ENCODE measurements around the gene PRKCD.
"Not testable (repeated sequence)": the region's sequence is repeated elsewhere in the genome, so short reads cannot be mapped to it uniquely, and the experiment has no call there.

PRKCD gene

GRCh38 chr3:53147151-53147902, 13.7 kb upstream of the PRKCD start:
- H3K4me3 ChIP-seq (ENCODE audit: low read depth in 1 of 5, low read length in 5 of 5): no peak overlapping the region
- peak overlapping the region in 3 of 5 donors; percentile 21 to 28 (median 25) for H3K9ac ChIP-seq (ENCODE audit: low read length in 5 of 5)
- no peak overlapping the region for H3K27ac ChIP-seq (ENCODE audit: low read depth, low read length)
- H3K36me3 ChIP-seq (ENCODE audit: control insufficient read depth in 5 of 5, insufficient read depth in 5 of 5, low read length in 5 of 5): no peaks in the 10 kb centered on the region
- H3K4me1 ChIP-seq (ENCODE audit: control insufficient read depth in 5 of 5, insufficient read depth in 5 of 5, low read length in 5 of 5): peaks cover 2 to 53% (median 39%) of the 10 kb centered on the region in 5 donors
- H3K9me3 ChIP-seq (ENCODE audit: control insufficient read depth in 5 of 5, low read length in 5 of 5): no peaks in the 10 kb centered on the region
- no peaks in the 10 kb centered on the region for H3K27me3 ChIP-seq (ENCODE audit: control insufficient read depth in 5 of 5, insufficient read depth in 4 of 5, low read length in 5 of 5)

DNA sequence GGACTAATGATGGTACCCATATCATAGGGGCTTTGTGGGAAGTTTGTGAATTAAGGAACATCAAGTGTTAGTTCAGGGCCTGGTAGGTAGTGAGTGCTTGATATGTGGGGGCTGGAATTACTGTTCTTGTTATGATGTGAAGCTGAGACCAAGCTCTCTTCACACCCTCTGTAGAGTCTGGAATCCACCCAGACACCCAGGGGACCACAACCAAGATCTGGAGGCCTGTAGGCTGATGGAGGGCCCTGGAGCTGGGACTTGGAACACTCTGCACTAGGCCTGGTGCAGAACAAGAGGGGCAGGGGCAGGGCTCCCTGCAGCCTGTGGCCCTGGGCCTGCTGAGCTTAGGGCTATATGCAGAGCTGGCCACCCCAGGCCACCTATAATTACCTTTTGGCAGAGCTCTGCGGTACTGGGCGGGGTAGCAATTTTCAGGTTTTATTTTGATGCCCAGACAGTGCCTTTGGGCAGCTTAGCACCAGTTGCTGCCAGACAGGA, 13.1 kb upstream of the PRKCD start:
- H3K27me3 ChIP-seq (ENCODE audit: control insufficient read depth in 5 of 5, insufficient read depth in 4 of 5, low read length in 5 of 5): no peaks in the 10 kb centered on the region
- H3K9ac ChIP-seq (ENCODE audit: low read length in 5 of 5): no peak overlapping the region
- no peaks in the 10 kb centered on the region for H3K9me3 ChIP-seq (ENCODE audit: control insufficient read depth in 5 of 5, low read length in 5 of 5)
- no peak overlapping the region for H3K4me3 ChIP-seq (ENCODE audit: low read depth in 1 of 5, low read length in 5 of 5)
- no peak overlapping the region for H3K27ac ChIP-seq (ENCODE audit: low read depth, low read length)
- H3K36me3 ChIP-seq (ENCODE audit: control insufficient read depth in 5 of 5, insufficient read depth in 5 of 5, low read length in 5 of 5): no peaks in the 10 kb centered on the region
- peaks cover 2 to 56% (median 42%) of the 10 kb centered on the region in 5 donors for H3K4me1 ChIP-seq (ENCODE audit: control insufficient read depth in 5 of 5, insufficient read depth in 5 of 5, low read length in 5 of 5)

- Histone ChIP-seq H3K27ac (ENCODE audit: low read depth, low read length) (no peak overlapping the region), H3K4me1 (ENCODE audit: control insufficient read depth in 5 of 5, insufficient read depth in 5 of 5, low read length in 5 of 5) (peaks cover 5 to 68% (median 54%) of the 10 kb centered on the region in 5 donors), H3K36me3 (ENCODE audit: control insufficient read depth in 5 of 5, insufficient read depth in 5 of 5, low read length in 5 of 5) (no peaks in the 10 kb centered on the region), H3K27me3 (ENCODE audit: control insufficient read depth in 5 of 5, insufficient read depth in 4 of 5, low read length in 5 of 5) (no peaks in the 10 kb centered on the region), H3K4me3 (ENCODE audit: low read depth in 1 of 5, low read length in 5 of 5) (no peak overlapping the region), H3K9ac (ENCODE audit: low read length in 5 of 5) (no peak overlapping the region), H3K9me3 (ENCODE audit: control insufficient read depth in 5 of 5, low read length in 5 of 5) (no peaks in the 10 kb centered on the region)
These were observed 11.9 kb upstream of the PRKCD start for GRCh38 chr3:53149006-53149690.

- Histone ChIP-seq H3K4me1 (ENCODE audit: control insufficient read depth in 5 of 5, insufficient read depth in 5 of 5, low read length in 5 of 5) (peaks cover 5 to 73% (median 60%) of the 10 kb centered on the region in 5 donors), H3K9me3 (ENCODE audit: control insufficient read depth in 5 of 5, low read length in 5 of 5) (no peaks in the 10 kb centered on the region)
These were observed 11.3 kb upstream of the PRKCD start for GRCh38 chr3:53149699-53150098.

GRCh38 chr3:53150247-53151085, 10.5 kb upstream of the PRKCD start:
- Histone ChIP-seq H3K36me3 (ENCODE audit: control insufficient read depth in 5 of 5, insufficient read depth in 5 of 5, low read length in 5 of 5) (no peaks in the 10 kb centered on the region), H3K4me3 (ENCODE audit: low read depth in 1 of 5, low read length in 5 of 5) (no peak overlapping the region), H3K27me3 (ENCODE audit: control insufficient read depth in 5 of 5, insufficient read depth in 4 of 5, low read length in 5 of 5) (no peaks in the 10 kb centered on the region), H3K9ac (ENCODE audit: low read length in 5 of 5) (no peak overlapping the region), H3K27ac (ENCODE audit: low read depth, low read length) (peak overlapping the region; percentile 55), H3K4me1 (ENCODE audit: control insufficient read depth in 5 of 5, insufficient read depth in 5 of 5, low read length in 5 of 5) (peaks cover 5 to 81% (median 67%) of the 10 kb centered on the region in 5 donors), H3K9me3 (ENCODE audit: control insufficient read depth in 5 of 5, low read length in 5 of 5) (no peaks in the 10 kb centered on the region)

More at GRCh38 chr3:53149699-53150098, 11.3 kb upstream of the PRKCD start:
- Histone ChIP-seq H3K27ac (ENCODE audit: low read depth, low read length) (peak overlapping the region; percentile 55), H3K9ac (ENCODE audit: low read length in 5 of 5) (no peak overlapping the region), H3K4me3 (ENCODE audit: low read depth in 1 of 5, low read length in 5 of 5) (no peak overlapping the region), H3K27me3 (ENCODE audit: control insufficient read depth in 5 of 5, insufficient read depth in 4 of 5, low read length in 5 of 5) (no peaks in the 10 kb centered on the region), H3K36me3 (ENCODE audit: control insufficient read depth in 5 of 5, insufficient read depth in 5 of 5, low read length in 5 of 5) (no peaks in the 10 kb centered on the region)

DNA sequence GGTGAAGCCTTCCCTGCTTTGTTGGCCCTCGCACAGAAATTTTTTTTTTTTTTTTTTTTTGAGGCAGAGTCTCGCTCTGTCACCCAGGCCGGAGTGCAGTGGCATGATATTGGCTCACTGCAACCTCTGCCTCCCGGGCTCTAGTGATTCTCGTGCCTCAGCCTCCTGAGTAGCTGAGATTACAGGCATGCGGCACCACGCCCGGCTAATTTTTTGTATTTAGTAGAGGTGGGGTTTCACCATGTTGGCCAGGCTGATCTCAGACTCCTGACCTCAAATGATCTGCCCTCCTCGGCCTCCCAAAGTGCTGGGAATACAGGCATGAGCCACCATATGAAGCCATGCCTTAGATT, 9.9 kb upstream of the PRKCD start:
- Histone ChIP-seq H3K27ac (ENCODE audit: low read depth, low read length) (peak overlapping the region; percentile 55), H3K4me1 (ENCODE audit: control insufficient read depth in 5 of 5, insufficient read depth in 5 of 5, low read length in 5 of 5) (peaks cover 5 to 87% (median 73%) of the 10 kb centered on the region in 5 donors)
- H3K4me3 ChIP-seq (ENCODE audit: low read depth in 1 of 5, low read length in 5 of 5); H3K9ac ChIP-seq (ENCODE audit: low read length in 5 of 5); H3K9me3 ChIP-seq (ENCODE audit: control insufficient read depth in 5 of 5, low read length in 5 of 5); H3K36me3 ChIP-seq (ENCODE audit: control insufficient read depth in 5 of 5, insufficient read depth in 5 of 5, low read length in 5 of 5); H3K27me3 ChIP-seq (ENCODE audit: control insufficient read depth in 5 of 5, insufficient read depth in 4 of 5, low read length in 5 of 5): not testable (repeated sequence)

GRCh38 chr3:53151465-53151864, 9.5 kb upstream of the PRKCD start:
- no peaks in the 10 kb centered on the region for H3K9me3 ChIP-seq (ENCODE audit: control insufficient read depth in 5 of 5, low read length in 5 of 5)
- no peak overlapping the region for H3K4me3 ChIP-seq (ENCODE audit: low read depth in 1 of 5, low read length in 5 of 5)
- H3K36me3 ChIP-seq (ENCODE audit: control insufficient read depth in 5 of 5, insufficient read depth in 5 of 5, low read length in 5 of 5): no peaks in the 10 kb centered on the region
- no peaks in the 10 kb centered on the region for H3K27me3 ChIP-seq (ENCODE audit: control insufficient read depth in 5 of 5, insufficient read depth in 4 of 5, low read length in 5 of 5)
- H3K27ac ChIP-seq (ENCODE audit: low read depth, low read length): no peak overlapping the region
- peaks cover 5 to 87% (median 75%) of the 10 kb centered on the region in 5 donors for H3K4me1 ChIP-seq (ENCODE audit: control insufficient read depth in 5 of 5, insufficient read depth in 5 of 5, low read length in 5 of 5)
- H3K9ac ChIP-seq (ENCODE audit: low read length in 5 of 5): no peak overlapping the region

DNA sequence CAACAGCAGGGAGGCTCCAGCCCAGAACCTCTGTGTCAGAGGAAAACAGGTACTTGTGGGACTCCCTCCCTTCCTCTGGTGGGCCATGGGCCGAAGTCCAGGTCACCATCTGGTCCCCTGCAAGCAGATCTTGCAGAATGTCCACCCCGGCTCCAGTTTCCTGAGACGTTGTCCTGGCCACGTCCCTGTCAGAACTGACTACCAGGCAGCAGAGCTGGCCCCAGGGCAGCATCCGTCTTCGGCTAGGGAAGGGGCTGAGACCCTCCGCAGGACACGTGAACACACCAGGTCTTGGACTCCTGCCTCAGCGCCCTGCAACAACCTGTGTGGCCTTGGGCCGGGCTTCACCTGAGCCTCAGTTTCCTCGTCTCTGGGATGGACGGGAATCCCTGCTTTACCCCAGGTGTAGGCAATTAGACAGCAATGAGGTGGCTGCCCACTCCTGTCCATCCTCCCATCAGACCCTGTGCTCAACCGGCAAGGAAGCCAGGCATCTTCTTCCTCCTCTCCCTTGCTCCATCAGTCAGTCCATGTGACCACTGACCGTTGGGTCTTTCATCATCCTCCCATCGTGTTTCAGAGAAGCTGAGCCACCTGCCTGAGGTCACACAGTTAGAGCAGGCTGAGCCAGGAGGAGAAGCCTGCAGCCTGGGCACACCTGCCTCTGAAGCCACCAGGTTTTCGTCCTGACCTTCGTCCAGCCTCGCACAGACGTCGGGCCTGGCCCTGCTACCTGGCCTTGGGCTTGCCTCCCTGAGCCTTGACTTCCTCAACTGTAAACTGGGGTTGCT, 8.9 kb upstream of the PRKCD start:
- Histone ChIP-seq H3K4me1 (ENCODE audit: control insufficient read depth in 5 of 5, insufficient read depth in 5 of 5, low read length in 5 of 5) (peaks cover 5 to 87% (median 69%) of the 10 kb centered on the region in 5 donors), H3K27ac (ENCODE audit: low read depth, low read length) (no peak overlapping the region)

GRCh38 chr3:53153264-53153823, 7.7 kb upstream of the PRKCD start:
- Histone ChIP-seq H3K4me1 (ENCODE audit: control insufficient read depth in 5 of 5, insufficient read depth in 5 of 5, low read length in 5 of 5) (peaks cover 5 to 87% (median 67%) of the 10 kb centered on the region in 5 donors), H3K27ac (ENCODE audit: low read depth, low read length) (peak overlapping the region; percentile 86), H3K27me3 (ENCODE audit: control insufficient read depth in 5 of 5, insufficient read depth in 4 of 5, low read length in 5 of 5) (no peaks in the 10 kb centered on the region), H3K36me3 (ENCODE audit: control insufficient read depth in 5 of 5, insufficient read depth in 5 of 5, low read length in 5 of 5) (no peaks in the 10 kb centered on the region), H3K4me3 (ENCODE audit: low read depth in 1 of 5, low read length in 5 of 5) (no peak overlapping the region), H3K9ac (ENCODE audit: low read length in 5 of 5) (peak overlapping the region in 2 of 5 donors; percentile 13 to 38), H3K9me3 (ENCODE audit: control insufficient read depth in 5 of 5, low read length in 5 of 5) (no peaks in the 10 kb centered on the region)

More for the DNA sequence above, 8.9 kb upstream of the PRKCD start:
- no peak overlapping the region for H3K9ac ChIP-seq (ENCODE audit: low read length in 5 of 5)
- no peaks in the 10 kb centered on the region for H3K9me3 ChIP-seq (ENCODE audit: control insufficient read depth in 5 of 5, low read length in 5 of 5)
- H3K27me3 ChIP-seq (ENCODE audit: control insufficient read depth in 5 of 5, insufficient read depth in 4 of 5, low read length in 5 of 5): no peaks in the 10 kb centered on the region
- no peak overlapping the region for H3K4me3 ChIP-seq (ENCODE audit: low read depth in 1 of 5, low read length in 5 of 5)
- no peaks in the 10 kb centered on the region for H3K36me3 ChIP-seq (ENCODE audit: control insufficient read depth in 5 of 5, insufficient read depth in 5 of 5, low read length in 5 of 5)
